Gastroesophageal sphincter (tissue), 4 donors: ENCODE data around the gene ACOXL. TPM values are rescaled to one million over a fixed set of nuclear protein-coding genes. Genes with fewer than 3 reads are reported as not detected.

Experiments
- ATAC-seq: fragments of 150-250 bp; one replicate; pipeline ENCODE4 v1.9.1; 2016; ENCODE audit warnings: mild to moderate bottlenecking, moderate library complexity
- H3K27ac ChIP-seq, 4 donors: fragments of 200-600 bp; sonication (generic) in 3 of 4; 1 replicate in 3 of 4; 2 replicates in 1 of 4; pipeline ENCODE4 v1.5.1; 2016 to 2019
- H3K27me3 ChIP-seq: fragments of 200-600 bp; sonication (generic); one replicate; pipeline ENCODE4 v1.5.1; 2019
- H3K36me3 ChIP-seq, 2 donors: fragments of 200-600 bp; sonication (generic); one replicate each; pipeline ENCODE4 v1.5.1; 2019; ENCODE audit warnings: control low read depth in 1 of 2
- H3K4me1 ChIP-seq, 3 donors: fragments of 200-600 bp; sonication (generic); 1 replicate in 2 of 3; 2 replicates in 1 of 3; pipeline ENCODE4 v1.5.1; 2016 to 2019; ENCODE audit warnings: control low read depth in 2 of 3
- H3K4me3 ChIP-seq, 2 donors: fragments of 200-600 bp; sonication (generic); one replicate each; pipeline ENCODE4 v1.5.1; 2019; ENCODE audit warnings: mild to moderate bottlenecking in 1 of 2, moderate library complexity in 1 of 2
- H3K9me3 ChIP-seq, 3 donors: fragments of 200-600 bp; sonication (generic); one replicate each; pipeline ENCODE4 v1.5.1; 2017 to 2019; ENCODE audit warnings: control low read depth in 2 of 3
- CTCF ChIP-seq, 4 experiments: fragments of 200-600 bp in 2 of 4; fragments of 450-650 bp in 2 of 4; sonication (generic) in 1 of 4; IDR thresholded peaks; one replicate each; pipeline ENCODE4 v1.5.1; 2017 to 2019; ENCODE audit warnings: antibody characterized with exemption in 4 of 4, mild to moderate bottlenecking in 2 of 4, moderate library complexity in 2 of 4
- EP300 ChIP-seq: sonication (generic); formaldehyde crosslinking; IDR thresholded peaks from one replicate; pipeline ENCODE4 v1.6.1; 2017; ENCODE audit warnings: antibody characterized with exemption, mild to moderate bottlenecking
- POLR2A ChIP-seq, 2 donors: fragments of 450-650 bp; IDR thresholded peaks; one replicate each; pipeline ENCODE4 v1.6.1; 2017; ENCODE audit warnings: antibody characterized with exemption in 2 of 2, mild to moderate bottlenecking in 2 of 2, moderate library complexity in 1 of 2
- POLR2AphosphoS5 ChIP-seq: sonication (generic); formaldehyde crosslinking; IDR thresholded peaks from one replicate; pipeline ENCODE4 v1.6.1; 2017; ENCODE audit warnings: antibody characterized with exemption
- WGBS, 2 donors: methylation state at CpG; one replicate each; pipeline ENCODE4 v1.1.5; 2018; ENCODE audit warnings: low coverage in 1 of 2; 5-methylcytosine and 5-hydroxymethylcytosine counted together
- total RNA-seq, 4 donors: library from RNA; depleted of rRNA; stranded (reverse); fragments of >200 nt; gene quantifications; one replicate each; pipeline ENCODE4 v1.1.0, GENCODE V29; 2016

Gene ACOXL
- total RNA-seq, 4 donors from 2014 or later = not detected

GRCh38 chr2:110741491-110741980 is 9.2 kb downstream of the ACOXL start:
- no peak overlapping the region for H3K4me3 ChIP-seq
- H3K4me1 ChIP-seq = no peaks in the 10 kb centered on the region
- peaks cover 0 to 19% (median 0%) of the 10 kb centered on the region in 3 donors for H3K9me3 ChIP-seq
- no peak for TF ChIP-seq CTCF (IDR thresholded peaks at IDR 0.05)
- no peak for TF ChIP-seq POLR2A (IDR thresholded peaks at IDR 0.05)
- TF ChIP-seq POLR2AphosphoS5 = no peak
- no peak for TF ChIP-seq EP300
- H3K36me3 ChIP-seq = no peaks in the 10 kb centered on the region
- no peak for ATAC-seq
- 50 to 67% methylated on average over 6 of the region's 9 CpGs for WGBS, 2 donors
- H3K27me3 ChIP-seq = peaks cover 37% of the 10 kb centered on the region
- no peak overlapping the region for H3K27ac ChIP-seq

DNA sequence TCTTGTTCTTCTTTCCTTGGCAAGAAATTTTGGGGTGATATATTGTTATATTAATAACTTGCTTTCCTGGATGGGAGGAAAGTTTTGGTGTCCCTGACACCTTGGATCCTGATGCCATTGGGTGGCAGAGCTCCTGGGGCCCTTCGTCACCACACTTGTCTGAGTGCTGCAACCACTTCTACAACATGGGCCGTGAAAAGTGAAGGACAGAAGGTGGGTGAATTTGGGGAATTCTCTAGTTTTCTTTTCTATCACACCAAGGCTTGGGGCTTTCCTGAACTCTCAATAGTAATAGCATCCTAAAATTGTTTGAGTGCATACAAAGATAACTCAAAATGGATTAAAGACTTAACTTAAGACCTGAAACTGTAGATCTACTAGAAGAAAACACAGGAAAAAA is 10.0 kb downstream of the ACOXL start:
- Histone ChIP-seq H3K36me3 (no peaks in the 10 kb centered on the region), H3K4me3 (no peak overlapping the region), H3K27ac (no peak overlapping the region), H3K4me1 (no peaks in the 10 kb centered on the region), H3K27me3 (peaks cover 34% of the 10 kb centered on the region), H3K9me3 (peaks cover 0 to 19% (median 0%) of the 10 kb centered on the region in 3 donors)
- ATAC-seq = no peak
- TF ChIP-seq CTCF (IDR thresholded peaks at IDR 0.05) = no peak
- no peak for TF ChIP-seq POLR2A (IDR thresholded peaks at IDR 0.05)
- no peak for TF ChIP-seq EP300
- no peak for TF ChIP-seq POLR2AphosphoS5
- 63 to 78% methylated on average over 1 to 2 of the region's 2 CpGs for WGBS, 2 donors

- no peak for TF ChIP-seq POLR2A (IDR thresholded peaks at IDR 0.05)
- no peak for ATAC-seq
- no peaks in the 10 kb centered on the region for H3K36me3 ChIP-seq
- peaks cover 39% of the 10 kb centered on the region for H3K27me3 ChIP-seq
- no peak overlapping the region for H3K4me3 ChIP-seq
- H3K9me3 ChIP-seq = peaks cover 0 to 9% (median 0%) of the 10 kb centered on the region in 3 donors
- WGBS, 2 donors = 90 to 96% methylated on average over 4 to 5 of the region's 5 CpGs
- H3K4me1 ChIP-seq = no peaks in the 10 kb centered on the region
- H3K27ac ChIP-seq = no peak overlapping the region
Observed at GRCh38 chr2:110743600-110743999, 11.2 kb downstream of the ACOXL start.

- H3K9me3 ChIP-seq = peaks cover 0 to 2% (median 0%) of the 10 kb centered on the region in 3 donors
- no peak for ATAC-seq
- H3K27ac ChIP-seq = no peak overlapping the region
- H3K27me3 ChIP-seq = peaks cover 36% of the 10 kb centered on the region
- no peak overlapping the region for H3K4me3 ChIP-seq
- no peaks in the 10 kb centered on the region for H3K36me3 ChIP-seq
- WGBS, 2 donors = 80 to 95% methylated on average over 4 of the region's 4 CpGs
- TF ChIP-seq POLR2A (IDR thresholded peaks at IDR 0.05) (no peak), CTCF (IDR thresholded peaks at IDR 0.05) (no peak), EP300 (no peak), POLR2AphosphoS5 (no peak)
- H3K4me1 ChIP-seq = no peaks in the 10 kb centered on the region
Observed at GRCh38 chr2:110744429-110744828, 12.1 kb downstream of the ACOXL start.

DNA sequence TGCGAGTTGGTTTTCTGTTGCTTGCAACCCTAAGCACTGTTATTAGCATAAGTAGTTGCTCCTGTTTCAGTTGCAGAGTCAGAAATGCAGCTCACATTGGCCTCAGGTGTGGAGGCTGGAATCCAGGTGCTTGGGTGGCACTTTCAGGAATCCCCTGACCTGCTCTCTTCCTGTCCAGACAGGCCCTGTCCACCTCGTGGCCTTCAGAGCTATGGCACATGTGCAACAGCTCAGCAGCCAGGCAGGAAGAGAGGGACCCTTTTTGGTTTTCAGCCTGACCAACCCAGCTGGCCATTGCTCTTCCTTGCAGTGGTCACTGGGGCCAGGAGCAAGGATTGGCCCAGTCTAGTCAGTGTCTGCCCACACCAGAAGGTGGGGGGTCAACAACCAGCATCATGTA is 12.7 kb downstream of the ACOXL start:
- no peaks in the 10 kb centered on the region for H3K4me1 ChIP-seq
- ATAC-seq = no peak
- WGBS, 2 donors = 80% methylated on average over 1 of the region's 2 CpGs; no CpG with 5 or more reads in 1 of the 2 donors
- no peaks in the 10 kb centered on the region for H3K36me3 ChIP-seq
- no peak overlapping the region for H3K27ac ChIP-seq
- peaks cover 34% of the 10 kb centered on the region for H3K27me3 ChIP-seq
- H3K9me3 ChIP-seq = no peaks in the 10 kb centered on the region
- no peak overlapping the region for H3K4me3 ChIP-seq
- TF ChIP-seq POLR2A (IDR thresholded peaks at IDR 0.05) (no peak), POLR2AphosphoS5 (no peak), CTCF (IDR thresholded peaks at IDR 0.05) (no peak), EP300 (no peak)
